Mesenchymal stem cell (in vitro differentiated cells and primary cell): ENCODE results near the gene THBS1.

ENCODE experiments used
- DNase-seq: peaks from one replicate; pipeline ENCODE4 v3.0.0-alpha.2; 2013
- H2AFZ ChIP-seq: one replicate; pipeline ENCODE4 v1.6.1; 2013; ENCODE audit warnings: low read depth, mild to moderate bottlenecking, control low read depth, inconsistent platforms, low read length, moderate library complexity
- H2AK5ac ChIP-seq: 2 replicates; pipeline ENCODE4 v1.6.1; 2013; ENCODE audit warnings: low read length, moderate library complexity, mild to moderate bottlenecking, inconsistent platforms; ENCODE audit not compliant: severe bottlenecking
- H2BK120ac ChIP-seq: one replicate; pipeline ENCODE4 v1.6.1; 2013; ENCODE audit warnings: low read depth, mild to moderate bottlenecking, inconsistent platforms, low read length, moderate library complexity
- H2BK12ac ChIP-seq, 2 experiments: one replicate each; pipeline ENCODE4 v1.6.1; 2013; ENCODE audit warnings: inconsistent platforms in 2 of 2, low read length in 2 of 2, mild to moderate bottlenecking in 2 of 2, moderate library complexity in 2 of 2, control low read depth in 1 of 2
- H2BK15ac ChIP-seq: one replicate; pipeline ENCODE4 v1.6.1; 2013; ENCODE audit warnings: mild to moderate bottlenecking, low read depth, inconsistent platforms; ENCODE audit not compliant: poor library complexity, severe bottlenecking
- H2BK5ac ChIP-seq: 2 replicates; pipeline ENCODE4 v1.6.1; 2013; ENCODE audit warnings: low read depth, mild to moderate bottlenecking, low read length, control low read depth, inconsistent platforms; ENCODE audit not compliant: poor library complexity, severe bottlenecking
- H3K14ac ChIP-seq, 2 experiments: one replicate each; pipeline ENCODE4 v1.6.1; 2013; ENCODE audit warnings: inconsistent platforms in 2 of 2, low read length in 2 of 2, control low read depth in 1 of 2, mild to moderate bottlenecking in 1 of 2, moderate library complexity in 1 of 2
- H3K18ac ChIP-seq, 2 experiments: one replicate each; pipeline ENCODE4 v1.6.1; 2013; ENCODE audit warnings: inconsistent platforms in 2 of 2, low read length in 2 of 2, control low read depth in 1 of 2, low read depth in 1 of 2, mild to moderate bottlenecking in 1 of 2
- H3K23ac ChIP-seq, 2 experiments: one replicate each; pipeline ENCODE4 v1.6.1; 2013; ENCODE audit warnings: inconsistent platforms in 2 of 2, low read length in 2 of 2, mild to moderate bottlenecking in 2 of 2, moderate library complexity in 2 of 2, control low read depth in 1 of 2
- H3K27ac ChIP-seq: 2 replicates; pipeline ENCODE4 v1.5.1; 2013; ENCODE audit warnings: mild to moderate bottlenecking, moderate library complexity, low read length, control low read depth, inconsistent platforms; ENCODE audit not compliant: poor library complexity, severe bottlenecking
- H3K27me3 ChIP-seq, 2 experiments: 2 replicates each; pipeline versions ENCODE4 v1.6.1 to v1.7.0; 2013; ENCODE audit warnings: low read length in 2 of 2, mild to moderate bottlenecking in 2 of 2, moderate library complexity in 2 of 2, control low read depth in 1 of 2, inconsistent platforms in 1 of 2; ENCODE audit not compliant: control insufficient read depth in 1 of 2, insufficient read depth in 1 of 2
- H3K36me3 ChIP-seq, 2 experiments: 2 replicates each; pipeline versions ENCODE4 v1.6.1 to v1.7.0; 2013; ENCODE audit warnings: low read length in 2 of 2, control low read depth in 1 of 2, inconsistent platforms in 1 of 2, low read depth in 1 of 2, mild to moderate bottlenecking in 1 of 2; ENCODE audit not compliant: insufficient read depth in 2 of 2, control insufficient read depth in 1 of 2
- H3K4ac ChIP-seq, 2 experiments: one replicate each; pipeline ENCODE4 v1.6.1; 2013; ENCODE audit warnings: inconsistent platforms in 2 of 2, low read length in 2 of 2, mild to moderate bottlenecking in 2 of 2, moderate library complexity in 2 of 2, control low read depth in 1 of 2, low read depth in 1 of 2
- H3K4me1 ChIP-seq: 2 replicates; pipeline ENCODE4 v1.6.1; 2013; ENCODE audit warnings: low read depth, low read length, control low read depth; ENCODE audit not compliant: control insufficient read depth, insufficient read depth
- H3K4me2 ChIP-seq: 2 replicates; pipeline ENCODE4 v1.6.1; 2013; ENCODE audit warnings: low read length, mild to moderate bottlenecking, inconsistent platforms; ENCODE audit not compliant: poor library complexity, severe bottlenecking
- H3K4me3 ChIP-seq, 2 experiments: 2 replicates each; pipeline versions ENCODE4 v1.5.1 to v1.7.0; 2013; ENCODE audit warnings: low read length in 2 of 2, mild to moderate bottlenecking in 2 of 2, control low read depth in 1 of 2, low read depth in 1 of 2; ENCODE audit not compliant: insufficient read depth in 1 of 2
- H3K79me1 ChIP-seq: replicated peaks from 2 replicates; pipeline ENCODE4 v1.6.1; 2013; ENCODE audit warnings: mild to moderate bottlenecking, control low read depth, low read length, inconsistent platforms; ENCODE audit not compliant: poor library complexity, severe bottlenecking
- H3K9ac ChIP-seq: 2 replicates; pipeline ENCODE4 v1.7.0; 2013; ENCODE audit warnings: mild to moderate bottlenecking, low read length, moderate library complexity
- H3K9me3 ChIP-seq: 2 replicates; pipeline ENCODE4 v1.7.0; 2013; ENCODE audit warnings: mild to moderate bottlenecking, low read length; ENCODE audit not compliant: control insufficient read depth
- H4K8ac ChIP-seq: one replicate; pipeline ENCODE4 v1.6.1; 2013; ENCODE audit warnings: inconsistent platforms, mild to moderate bottlenecking, low read length, moderate library complexity
- H4K91ac ChIP-seq: one replicate; pipeline ENCODE4 v1.6.1; 2013; ENCODE audit warnings: mild to moderate bottlenecking, low read length, inconsistent platforms
- WGBS: methylation state at CpG from one replicate; pipeline ENCODE4 v1.1.7; 2013; ENCODE audit warnings: mixed read lengths; 5-methylcytosine and 5-hydroxymethylcytosine counted together

Gene THBS1

DNA sequence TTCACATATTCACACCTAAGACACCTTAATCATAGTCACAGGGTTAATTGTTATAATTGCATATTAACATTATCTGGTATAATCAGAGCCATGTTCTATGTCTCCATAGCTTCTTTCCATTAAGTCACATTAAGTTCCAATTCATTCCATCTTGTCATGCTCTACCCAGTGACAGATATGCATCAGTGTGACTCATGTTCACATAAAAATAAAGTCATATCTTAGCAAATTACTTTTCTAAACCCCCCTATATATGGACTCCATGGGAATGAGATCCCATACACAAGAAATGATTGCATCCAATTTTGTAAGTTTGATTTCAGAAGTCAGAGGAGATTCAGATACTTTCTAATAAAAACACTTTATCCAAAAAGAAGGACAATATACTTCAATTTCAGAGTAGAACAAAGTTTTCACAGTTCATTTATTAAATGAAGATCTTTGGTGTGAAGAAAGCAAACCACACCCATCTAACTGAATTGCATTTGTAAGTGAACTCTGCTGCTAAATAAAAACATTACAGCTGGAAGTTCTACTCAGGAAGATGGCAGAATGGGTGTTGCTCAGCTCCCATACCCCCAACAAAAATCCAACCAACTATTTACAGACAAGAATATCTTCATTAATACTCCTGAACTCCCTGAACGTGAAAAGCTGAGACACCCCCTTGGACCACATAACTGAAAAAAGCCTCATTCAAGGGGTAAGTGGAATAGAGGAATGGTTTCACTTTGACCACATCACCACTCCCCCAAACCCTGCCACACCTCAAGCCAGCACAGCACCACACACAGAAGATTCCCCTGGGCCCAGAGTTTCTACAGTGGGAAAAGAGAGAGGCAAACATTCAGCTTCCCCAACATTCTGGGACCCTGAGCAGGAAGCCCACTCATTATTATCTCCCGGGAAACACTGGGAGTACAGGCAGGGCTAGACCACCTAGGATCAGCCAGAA lies 27.6 kb downstream of the THBS1 start:
- WGBS = 93% methylated on average over 2 of the region's 2 CpGs
- H3K23ac ChIP-seq = no peak overlapping the region
- no peak for DNase-seq
- no peaks in the 10 kb centered on the region for H3K36me3 ChIP-seq
- no peak overlapping the region for H3K4me2 ChIP-seq
- H3K27me3 ChIP-seq = no peaks in the 10 kb centered on the region
- no peak overlapping the region for H2AFZ ChIP-seq
- H2BK120ac ChIP-seq = no peak overlapping the region
- no peak overlapping the region for H3K14ac ChIP-seq
- peak overlapping the region; percentile 12 for H4K8ac ChIP-seq
- no peak overlapping the region for H3K4ac ChIP-seq
- no peak overlapping the region for H4K91ac ChIP-seq
- no peaks in the 10 kb centered on the region for H3K4me1 ChIP-seq
- no peak overlapping the region for H3K4me3 ChIP-seq
- no peak overlapping the region for H2BK15ac ChIP-seq
- peaks cover 61% of the 10 kb centered on the region for H3K9me3 ChIP-seq
- H3K27ac ChIP-seq = no peak overlapping the region
- H3K9ac ChIP-seq = no peak overlapping the region
- no peaks in the 10 kb centered on the region for H3K79me1 ChIP-seq
- H2BK12ac ChIP-seq = no peak overlapping the region
- no peak overlapping the region for H3K18ac ChIP-seq
- no peak overlapping the region for H2AK5ac ChIP-seq
- H2BK5ac ChIP-seq = no peak overlapping the region

GRCh38 chr15:39609166-39609916 lies 28.5 kb downstream of the THBS1 start:
- no peak for DNase-seq
- no peak overlapping the region for H3K4ac ChIP-seq
- H2BK120ac ChIP-seq = no peak overlapping the region
- no peak overlapping the region for H3K14ac ChIP-seq
- no peak overlapping the region for H3K4me2 ChIP-seq
- H2AK5ac ChIP-seq = no peak overlapping the region
- no peaks in the 10 kb centered on the region for H3K4me1 ChIP-seq
- peaks cover 66% of the 10 kb centered on the region for H3K9me3 ChIP-seq
- no peak overlapping the region for H3K23ac ChIP-seq
- no peak overlapping the region for H2BK5ac ChIP-seq
- no peaks in the 10 kb centered on the region for H3K27me3 ChIP-seq
- H3K18ac ChIP-seq = no peak overlapping the region
- no peaks in the 10 kb centered on the region for H3K79me1 ChIP-seq
- H3K27ac ChIP-seq = no peak overlapping the region
- WGBS = 77% methylated on average over 4 of the region's 4 CpGs
- H3K36me3 ChIP-seq = no peaks in the 10 kb centered on the region
- no peak overlapping the region for H3K9ac ChIP-seq
- H2AFZ ChIP-seq = no peak overlapping the region
- H2BK15ac ChIP-seq = no peak overlapping the region
- no peak overlapping the region for H2BK12ac ChIP-seq
- H3K4me3 ChIP-seq = peak overlapping the region in 1 of 2 experiments; percentile 9
- H4K91ac ChIP-seq = no peak overlapping the region
- H4K8ac ChIP-seq = peak overlapping the region; percentile 12

- DNase-seq = peak; percentile 4
- no peak overlapping the region for H3K9ac ChIP-seq
- H2BK15ac ChIP-seq = no peak overlapping the region
- H3K4ac ChIP-seq = no peak overlapping the region
- no peak overlapping the region for H2AFZ ChIP-seq
- no peak overlapping the region for H2BK12ac ChIP-seq
- no peak overlapping the region for H3K27ac ChIP-seq
- no peak overlapping the region for H2AK5ac ChIP-seq
- H3K4me2 ChIP-seq = no peak overlapping the region
- no peaks in the 10 kb centered on the region for H3K4me1 ChIP-seq
- no peak overlapping the region for H2BK120ac ChIP-seq
- H3K14ac ChIP-seq = no peak overlapping the region
- H4K91ac ChIP-seq = no peak overlapping the region
- H4K8ac ChIP-seq = no peak overlapping the region
- H3K4me3 ChIP-seq = no peak overlapping the region
- no peak overlapping the region for H3K23ac ChIP-seq
- no peaks in the 10 kb centered on the region for H3K36me3 ChIP-seq
- H3K9me3 ChIP-seq = peaks cover 73% of the 10 kb centered on the region
- no peak overlapping the region for H3K18ac ChIP-seq
- no peaks in the 10 kb centered on the region for H3K79me1 ChIP-seq
- no peaks in the 10 kb centered on the region for H3K27me3 ChIP-seq
- H2BK5ac ChIP-seq = no peak overlapping the region
Observed at GRCh38 chr15:39610665-39611064, 29.8 kb downstream of the THBS1 start.

DNA sequence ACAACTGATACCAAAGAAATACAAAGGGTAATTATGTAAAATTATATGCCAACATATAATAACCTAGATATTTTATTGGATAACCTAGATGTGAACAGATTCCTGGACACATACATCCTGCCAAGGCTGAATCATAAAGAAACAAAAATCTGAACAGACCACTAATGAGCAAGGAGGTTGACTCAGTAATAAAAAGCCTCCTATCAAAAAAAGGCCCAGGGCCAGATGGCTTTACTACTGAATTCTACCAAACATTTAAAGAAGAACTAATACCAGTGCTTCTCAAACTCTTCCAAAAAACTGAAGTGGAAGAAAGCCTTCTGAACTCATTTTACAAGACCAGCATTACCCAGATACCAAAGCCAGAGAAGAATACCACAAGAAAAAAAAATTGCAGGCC lies 32.4 kb downstream of the THBS1 start:
- no peaks in the 10 kb centered on the region for H3K27me3 ChIP-seq
- no peak overlapping the region for H3K4me2 ChIP-seq
- no peak for DNase-seq
- no peak overlapping the region for H3K18ac ChIP-seq
- H2BK12ac ChIP-seq = no peak overlapping the region
- no peaks in the 10 kb centered on the region for H3K79me1 ChIP-seq
- no peak overlapping the region for H4K8ac ChIP-seq
- no peak overlapping the region for H3K9ac ChIP-seq
- H2BK5ac ChIP-seq = no peak overlapping the region
- no peaks in the 10 kb centered on the region for H3K36me3 ChIP-seq
- H3K23ac ChIP-seq = no peak overlapping the region
- H3K4ac ChIP-seq = no peak overlapping the region
- peak overlapping the region in 1 of 2 experiments; percentile 4 for H3K4me3 ChIP-seq
- no peak overlapping the region for H2AFZ ChIP-seq
- no peak overlapping the region for H4K91ac ChIP-seq
- no peak overlapping the region for H3K14ac ChIP-seq
- H2BK120ac ChIP-seq = no peak overlapping the region
- H3K27ac ChIP-seq = no peak overlapping the region
- H2BK15ac ChIP-seq = no peak overlapping the region
- H2AK5ac ChIP-seq = no peak overlapping the region
- peaks cover 59% of the 10 kb centered on the region for H3K9me3 ChIP-seq
- no peaks in the 10 kb centered on the region for H3K4me1 ChIP-seq
